HepG2 (cell line): ENCODE results near the gene CLDN9. TPM values are rescaled to one million over a fixed set of nuclear protein-coding genes. Genes with fewer than 3 reads are reported as not detected.

ENCODE experiments used
- CCAR2 ChIP-seq: fragments of 200-400 bp; formaldehyde crosslinking; optimal IDR thresholded peaks from 2 replicates; pipeline ENCODE3; 2018; ENCODE audit warnings: low read depth, mild to moderate bottlenecking, low read length, moderate library complexity
- ETV5 ChIP-seq: IDR thresholded peaks from 2 replicates; pipeline ENCODE4 v1.6.1; 2018; ENCODE audit warnings: missing biosample characterization, missing genetic modification reagents, inconsistent platforms, borderline replicate concordance
- HMGXB3 ChIP-seq: sonication (generic); formaldehyde crosslinking; IDR thresholded peaks from 2 replicates; pipeline ENCODE4 v1.4.0; 2020; ENCODE audit warnings: missing genetic modification reagents, borderline replicate concordance
- HNF4G ChIP-seq, 2 experiments: sonication (generic) in 1 of 2; formaldehyde crosslinking in 1 of 2; IDR thresholded peaks; 2 replicates each; pipeline versions ENCODE4 v1.4.0 to v1.6.1; 2011 to 2020; ENCODE audit warnings: borderline replicate concordance in 2 of 2, low read depth in 2 of 2, mild to moderate bottlenecking in 2 of 2, low read length in 1 of 2, missing genetic modification reagents in 1 of 2, moderate library complexity in 1 of 2
- JUND ChIP-seq: sonication (generic); formaldehyde crosslinking; IDR thresholded peaks from 2 replicates; pipeline ENCODE4 v1.8.0; 2022; ENCODE audit warnings: mild to moderate bottlenecking, missing genetic modification reagents
- KLF13 ChIP-seq: sonication (generic); formaldehyde crosslinking; IDR thresholded peaks from 2 replicates; pipeline ENCODE4 v1.4.0; 2020; ENCODE audit warnings: mild to moderate bottlenecking, missing genetic modification reagents
- MAFK ChIP-seq, 2 experiments: IDR thresholded peaks in 1 of 2; conservative IDR thresholded peaks in 1 of 2; 2 replicates each; pipeline ENCODE4 v1.6.1; 2011; ENCODE audit warnings: improper control_type of control experiment in 2 of 2, low read length in 2 of 2
- MEIS2 ChIP-seq: sonication (generic); formaldehyde crosslinking; IDR thresholded peaks from 2 replicates; pipeline ENCODE4 v1.9.0; 2021; ENCODE audit warnings: mild to moderate bottlenecking, missing genetic modification reagents
- MIER3 ChIP-seq: IDR thresholded peaks from 2 replicates; pipeline ENCODE4 v1.6.1; 2016; ENCODE audit warnings: missing compliant biosample characterization, borderline replicate concordance
- MLX ChIP-seq: IDR thresholded peaks from 2 replicates; pipeline ENCODE4 v1.6.1; 2016
- NFKBIZ ChIP-seq: IDR thresholded peaks from 2 replicates; pipeline ENCODE4 v1.6.1; 2018; ENCODE audit warnings: missing genetic modification reagents, missing compliant biosample characterization
- NFYC ChIP-seq: IDR thresholded peaks from 2 replicates; pipeline ENCODE4 v1.6.1; 2016; ENCODE audit warnings: missing genetic modification reagents, missing compliant biosample characterization
- RBM39 ChIP-seq: fragments of 200-400 bp; formaldehyde crosslinking; IDR thresholded peaks from one replicate; pipeline ENCODE4 v1.6.1; 2018; ENCODE audit warnings: antibody characterized with exemption, mild to moderate bottlenecking, low read depth, low read length; ENCODE audit not compliant: poor library complexity, severe bottlenecking
- RNF219 ChIP-seq: sonication (generic); formaldehyde crosslinking; IDR thresholded peaks from 2 replicates; pipeline ENCODE4 v1.5.0; 2020; ENCODE audit warnings: mild to moderate bottlenecking, missing genetic modification reagents
- TAF15 ChIP-seq: fragments of 200-400 bp; formaldehyde crosslinking; IDR thresholded peaks from one replicate; pipeline ENCODE4 v1.6.1; 2018; ENCODE audit warnings: mild to moderate bottlenecking, low read depth, low read length; ENCODE audit not compliant: poor library complexity, severe bottlenecking
- ZBTB20 ChIP-seq: sonication (generic); formaldehyde crosslinking; IDR thresholded peaks from 2 replicates; pipeline ENCODE4 v1.8.1; 2023; ENCODE audit warnings: missing genetic modification reagents, low read depth, mild to moderate bottlenecking, borderline replicate concordance
- ZFP62 ChIP-seq: sonication (generic); formaldehyde crosslinking; IDR thresholded peaks from 2 replicates; pipeline ENCODE4 v1.4.0; 2020; ENCODE audit warnings: missing genetic modification reagents
- ZNF256 ChIP-seq: sonication (generic); formaldehyde crosslinking; conservative IDR thresholded peaks from 2 replicates; pipeline ENCODE4 v1.4.0; 2020; ENCODE audit warnings: missing genetic modification reagents
- ZNF468 ChIP-seq: sonication (generic); formaldehyde crosslinking; IDR thresholded peaks from 2 replicates; pipeline ENCODE4 v1.8.0; 2022; ENCODE audit warnings: mild to moderate bottlenecking, moderate library complexity, missing genetic modification reagents
- ZNF549 ChIP-seq: sonication (generic); formaldehyde crosslinking; IDR thresholded peaks from 2 replicates; pipeline ENCODE4 v1.5.0; 2020; ENCODE audit warnings: missing genetic modification reagents
- ZNF619 ChIP-seq: sonication (generic); formaldehyde crosslinking; IDR thresholded peaks from 2 replicates; pipeline ENCODE4 v1.4.0; 2020; ENCODE audit warnings: mild to moderate bottlenecking, missing genetic modification reagents
- ZNF720 ChIP-seq: sonication (generic); formaldehyde crosslinking; IDR thresholded peaks from 2 replicates; pipeline ENCODE4 v1.4.0; 2020; ENCODE audit warnings: missing genetic modification reagents
- ZNF775 ChIP-seq: sonication (generic); formaldehyde crosslinking; IDR thresholded peaks from 2 replicates; pipeline ENCODE4 v1.4.0; 2020; ENCODE audit warnings: missing genetic modification reagents, mild to moderate bottlenecking, moderate library complexity, borderline replicate concordance
- polyA plus RNA-seq, 8 experiments: library from polyadenylated mRNA; depleted of rRNA in 3 of 8; stranded (reverse) in 7 of 8; unstranded in 1 of 8; fragments of >200 nt; fragmentation: Illumina TruSeq in 4 of 8; extraction: Trizol in 4 of 8; gene quantifications; 2 replicates each; pipeline versions ENCODE4 v1.2.1 to v1.2.3, GENCODE V29; 2011 to 2016; ENCODE audit warnings: low read depth in 4 of 8, missing spikeins in 1 of 8, mixed read lengths in 1 of 8; ENCODE audit not compliant: insufficient read depth in 1 of 8
- total RNA-seq, 5 experiments: library from RNA; depleted of rRNA; stranded (reverse); fragments of >200 nt; fragmentation: Illumina TruSeq; extraction: Trizol; gene quantifications; 2 replicates each; pipeline ENCODE4 v1.2.3, GENCODE V29; 2016; ENCODE audit warnings: low read depth in 1 of 5

The CLDN9 gene
- total and polyA plus RNA-seq, 2 of the 13 experiments (the other 11 are each of a cell fraction or from before 2014, with no cell fraction given), result 0.15 to 0.26 TPM

GRCh38 chr16:3021449-3022207 lies 8.9 kb downstream of the CLDN9 start (continued):
- TF ChIP-seq CCAR2, result no peak
- 0 out of 2 replicates have a peak, but pooled peaks have one; percentile 50 for TF ChIP-seq ZNF468 (CRISPR knock-in tag)
- no peak for TF ChIP-seq RBM39
- TF ChIP-seq ZNF619 (CRISPR knock-in tag), result no peak
- peak; percentile 25; the same call in 1 of the 2 replicates for TF ChIP-seq HNF4G (IDR thresholded peaks at IDR 0.05; ENCODE audit: borderline replicate concordance, low read depth, low read length)
- no peak for TF ChIP-seq HNF4G (CRISPR knock-in tag; IDR thresholded peaks at IDR 0.05; ENCODE audit: borderline replicate concordance, low read depth)
- no peak for TF ChIP-seq JUND (CRISPR knock-in tag)
- no peak for TF ChIP-seq RNF219 (CRISPR knock-in tag)
- TF ChIP-seq ZNF720 (CRISPR knock-in tag), result no peak
- no peak for TF ChIP-seq HMGXB3 (CRISPR knock-in tag)
- TF ChIP-seq KLF13 (CRISPR knock-in tag), result no peak
- TF ChIP-seq MLX (CRISPR knock-in tag), result no peak
- no peak for TF ChIP-seq MEIS2 (CRISPR knock-in tag)
- no peak for TF ChIP-seq NFKBIZ
- TF ChIP-seq ZNF775 (CRISPR knock-in tag), result no peak
- no peak for TF ChIP-seq ZFP62 (CRISPR knock-in tag)
- TF ChIP-seq ETV5, result no peak
- TF ChIP-seq ZNF256 (CRISPR knock-in tag), result no peak
- no peak for TF ChIP-seq MIER3 (CRISPR knock-in tag)
- TF ChIP-seq NFYC (CRISPR knock-in tag), result no peak
- TF ChIP-seq MAFK (conservative IDR thresholded peaks at IDR 0.05 in 1 of 2, IDR thresholded peaks at IDR 0.05 in 1 of 2; ENCODE audit: low read length in 2 of 2), result no peak
- no peak for TF ChIP-seq ZBTB20 (CRISPR knock-in tag)
- TF ChIP-seq ZNF549 (CRISPR knock-in tag), result no peak
- TF ChIP-seq TAF15, result peak; percentile 18
